ENCODE measurements around the gene SLC34A3. TPM values are rescaled to one million over a fixed set of nuclear protein-coding genes. Genes with fewer than 3 reads are reported as not detected.
A peak's percentile ranks its signal among the peaks of the same experiment; 100 is the strongest.

SLC34A3 gene
- total RNA-seq, 4 donors from 2014 or later: not detected

- Histone ChIP-seq H3K4me1 (peaks cover 30 to 51% (median 36%) of the 10 kb centered on the region in 4 donors), H3K27ac (replicated peaks in 1 of 4) (no peak overlapping the region), H3K9me3 (no peaks in the 10 kb centered on the region), H3K27me3 (no peaks in the 10 kb centered on the region), H3K36me3 (peaks cover 0 to 11% (median 5%) of the 10 kb centered on the region in 4 donors), H3K4me3 (no peak overlapping the region)
- no peak for DNase-seq (ENCODE audit: extremely low spot score)
- TF ChIP-seq CTCF (IDR thresholded peaks at IDR 0.05) (no peak), POLR2AphosphoS5 (IDR thresholded peaks at IDR 0.05) (no peak), POLR2A (IDR thresholded peaks at IDR 0.05; ENCODE audit: low read depth) (no peak), EP300 (IDR thresholded peaks at IDR 0.05) (no peak)
- intact Hi-C loops (cut with DNase I): loop anchor here (2.0 to 5.0 kb wide), 2 partner anchors 20 to 33 kb away; partner anchors contain the start of genes ANAPC2, SSNA1 and TPRN
- whole genome bisulfite sequencing: 90% methylated on average over 31 of the region's 52 CpGs
These were observed 10.2 kb upstream of the SLC34A3 start for GRCh38 chr9:137220317-137221094.

GRCh38 chr9:137221095-137221505, 9.6 kb upstream of the SLC34A3 start:
- H3K4me3 ChIP-seq: peak overlapping the region; percentile 50 to 87 (median 80)
- no CpG with 5 or more reads among the region's 14 CpGs for WGBS
- intact Hi-C loops (cut with DNase I): loop anchor here (2.0 to 5.0 kb wide), 2 partner anchors 20 to 34 kb away; partner anchors contain the start of genes ANAPC2, SSNA1 and TPRN
- H3K36me3 ChIP-seq: peaks cover 0 to 7% (median 3%) of the 10 kb centered on the region in 4 donors
- no peak for TF ChIP-seq EP300 (IDR thresholded peaks at IDR 0.05)
- no peak for TF ChIP-seq CTCF (IDR thresholded peaks at IDR 0.05)
- TF ChIP-seq POLR2A (IDR thresholded peaks at IDR 0.05; ENCODE audit: low read depth): no peak
- no peak for TF ChIP-seq POLR2AphosphoS5 (IDR thresholded peaks at IDR 0.05)
- no peaks in the 10 kb centered on the region for H3K27me3 ChIP-seq
- no peak for DNase-seq (ENCODE audit: extremely low spot score)
- H3K4me1 ChIP-seq: peaks cover 30 to 51% (median 36%) of the 10 kb centered on the region in 4 donors
- H3K9me3 ChIP-seq: no peaks in the 10 kb centered on the region
- H3K27ac ChIP-seq (replicated peaks in 1 of 4): no peak overlapping the region

- 0% methylated on average over 3 of the region's 61 CpGs for WGBS
- Histone ChIP-seq H3K4me1 (peaks cover 30 to 51% (median 36%) of the 10 kb centered on the region in 4 donors), H3K36me3 (peaks cover 0 to 2% (median under 1%) of the 10 kb centered on the region in 4 donors), H3K4me3 (peak overlapping the region; percentile 50 to 87 (median 80)), H3K9me3 (no peaks in the 10 kb centered on the region), H3K27ac (replicated peaks in 1 of 4) (no peak overlapping the region), H3K27me3 (peaks cover 0 to 2% (median 0%) of the 10 kb centered on the region in 4 donors)
- DNase-seq (ENCODE audit: extremely low spot score): no peak
- TF ChIP-seq POLR2AphosphoS5 (IDR thresholded peaks at IDR 0.05) (no peak), EP300 (IDR thresholded peaks at IDR 0.05) (no peak), CTCF (IDR thresholded peaks at IDR 0.05) (no peak), POLR2A (IDR thresholded peaks at IDR 0.05; ENCODE audit: low read depth) (no peak)
- intact Hi-C loops (cut with DNase I): loop anchor here (2.0 to 5.0 kb wide), 2 partner anchors 21 to 34 kb away; partner anchors contain the start of genes ANAPC2, SSNA1 and TPRN
These were observed 9.1 kb upstream of the SLC34A3 start for GRCh38 chr9:137221506-137222111.

- peaks cover 31 to 47% (median 36%) of the 10 kb centered on the region in 4 donors for H3K4me1 ChIP-seq
- intact Hi-C loops (cut with DNase I): loop anchor here (5.0 kb wide), 1 partner anchor 35 kb away; the partner anchor contains the start of genes ANAPC2 and SSNA1
- peak within 1 kb of the TSS; percentile 91 to 94 (median 92) for H3K27ac ChIP-seq (replicated peaks in 1 of 4)
- H3K27me3 ChIP-seq: peaks cover 0 to 10% (median 4%) of the 10 kb centered on the region in 4 donors
- no peaks in the 10 kb centered on the region for H3K9me3 ChIP-seq
- no peak for TF ChIP-seq EP300 (IDR thresholded peaks at IDR 0.05)
- no peak for TF ChIP-seq CTCF (IDR thresholded peaks at IDR 0.05)
- no peak for TF ChIP-seq POLR2AphosphoS5 (IDR thresholded peaks at IDR 0.05)
- no peak for TF ChIP-seq POLR2A (IDR thresholded peaks at IDR 0.05; ENCODE audit: low read depth)
- H3K36me3 ChIP-seq: no peaks in the 10 kb centered on the region
- no peak for DNase-seq (ENCODE audit: extremely low spot score)
- peak within 1 kb of the TSS; percentile 72 to 87 (median 80) for H3K4me3 ChIP-seq
- WGBS: 4% methylated on average over 24 of the region's 88 CpGs
These were observed 8.3 kb upstream of the SLC34A3 start, which contains the start of gene RNF208 for GRCh38 chr9:137222190-137223077. TSS of gene RNF208 (minus strand) at chr9:137222240. CDS start at chr9:137221212, 1,028 bp downstream.
